Suprapubic skin (tissue), 4 donors: ENCODE results near the gene FAM110A.

Experiments used
- EP300 ChIP-seq: sonication (generic); formaldehyde crosslinking; IDR thresholded peaks from one replicate; pipeline ENCODE4 v1.6.1; 2017; ENCODE audit warnings: antibody characterized with exemption
- POLR2A ChIP-seq, 2 donors: fragments of 450-650 bp; IDR thresholded peaks; one replicate each; pipeline ENCODE4 v1.6.1; 2017; ENCODE audit warnings: antibody characterized with exemption in 2 of 2, mild to moderate bottlenecking in 2 of 2, moderate library complexity in 2 of 2
- POLR2AphosphoS5 ChIP-seq, 3 donors: sonication (generic); formaldehyde crosslinking; IDR thresholded peaks; one replicate each; pipeline ENCODE4 v1.6.1; 2017; ENCODE audit warnings: antibody characterized with exemption in 3 of 3
- TF ChIP-seq, protein P1 (sequence below), 2 donors: fragments of 200-600 bp in 1 of 2; fragments of 450-650 bp in 1 of 2; sonication (generic) in 1 of 2; IDR thresholded peaks; one replicate each; pipeline ENCODE4 v1.5.1; 2016 to 2019; ENCODE audit warnings: antibody characterized with exemption in 2 of 2, mild to moderate bottlenecking in 1 of 2, moderate library complexity in 1 of 2

DNA sequence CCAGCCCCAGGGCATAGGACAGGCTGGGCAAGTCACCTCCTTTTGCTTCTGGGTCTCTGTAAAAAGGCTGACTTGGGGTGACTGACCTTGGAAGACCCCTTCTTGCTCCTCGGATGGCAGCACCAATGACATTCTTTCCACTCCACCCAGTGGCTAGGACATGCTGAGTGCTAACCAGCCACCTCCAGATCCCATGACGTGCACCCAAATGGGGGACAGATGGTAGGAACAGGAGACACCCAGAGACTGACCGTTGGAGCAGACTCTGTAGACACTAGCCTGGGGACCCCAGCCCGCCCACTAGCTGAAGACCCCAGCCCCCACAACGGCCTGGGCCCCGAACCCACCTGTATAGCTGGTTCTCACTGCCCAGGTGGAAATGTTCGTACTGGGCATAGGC, 44.3 kb downstream of the FAM110A start:
- TF ChIP-seq POLR2A (IDR thresholded peaks at IDR 0.05) (no peak), EP300 (no peak), POLR2AphosphoS5 (IDR thresholded peaks at IDR 0.05) (no peak)
- TF ChIP-seq, protein P1, sequence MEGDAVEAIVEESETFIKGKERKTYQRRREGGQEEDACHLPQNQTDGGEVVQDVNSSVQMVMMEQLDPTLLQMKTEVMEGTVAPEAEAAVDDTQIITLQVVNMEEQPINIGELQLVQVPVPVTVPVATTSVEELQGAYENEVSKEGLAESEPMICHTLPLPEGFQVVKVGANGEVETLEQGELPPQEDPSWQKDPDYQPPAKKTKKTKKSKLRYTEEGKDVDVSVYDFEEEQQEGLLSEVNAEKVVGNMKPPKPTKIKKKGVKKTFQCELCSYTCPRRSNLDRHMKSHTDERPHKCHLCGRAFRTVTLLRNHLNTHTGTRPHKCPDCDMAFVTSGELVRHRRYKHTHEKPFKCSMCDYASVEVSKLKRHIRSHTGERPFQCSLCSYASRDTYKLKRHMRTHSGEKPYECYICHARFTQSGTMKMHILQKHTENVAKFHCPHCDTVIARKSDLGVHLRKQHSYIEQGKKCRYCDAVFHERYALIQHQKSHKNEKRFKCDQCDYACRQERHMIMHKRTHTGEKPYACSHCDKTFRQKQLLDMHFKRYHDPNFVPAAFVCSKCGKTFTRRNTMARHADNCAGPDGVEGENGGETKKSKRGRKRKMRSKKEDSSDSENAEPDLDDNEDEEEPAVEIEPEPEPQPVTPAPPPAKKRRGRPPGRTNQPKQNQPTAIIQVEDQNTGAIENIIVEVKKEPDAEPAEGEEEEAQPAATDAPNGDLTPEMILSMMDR (IDR thresholded peaks at IDR 0.05), result no peak
